SK-N-SH treated with all-trans-retinoic acid at 6 μM for 48 hours (cell line): ENCODE results near the gene KRT10.

Source experiments
- ATAC-seq: fragments of 200-7000 bp; cut with Tn5 transposase; 3 replicates; pipeline ENCODE4 v1.9.1; 2020; ENCODE audit warnings: mild to moderate bottlenecking, moderate library complexity
- ARNTL ChIP-seq: fragments of 450-650 bp; formaldehyde crosslinking; IDR thresholded peaks from 2 replicates; pipeline ENCODE4 v1.5.0; 2020; ENCODE audit warnings: low read depth, mild to moderate bottlenecking, moderate library complexity, borderline replicate concordance
- CREB5 ChIP-seq: fragments of 250-450 bp; sonication (Bioruptor Pico); IDR thresholded peaks from 2 replicates; pipeline ENCODE4 v1.5.1; 2020; ENCODE audit warnings: low read depth, mild to moderate bottlenecking, moderate library complexity
- CSDC2 ChIP-seq: fragments of 250-450 bp; sonication (Bioruptor Pico); IDR thresholded peaks from 2 replicates; pipeline ENCODE4 v1.5.0; 2020; ENCODE audit warnings: mild to moderate bottlenecking, moderate library complexity
- CSRNP3 ChIP-seq: fragments of 250-450 bp; sonication (Bioruptor Pico); IDR thresholded peaks from 2 replicates; pipeline ENCODE4 v1.5.1; 2021; ENCODE audit warnings: mild to moderate bottlenecking, moderate library complexity
- ESRRG ChIP-seq: fragments of 250-450 bp; sonication (Bioruptor Pico); IDR thresholded peaks from 2 replicates; pipeline ENCODE4 v1.6.1; 2021; ENCODE audit warnings: mild to moderate bottlenecking
- GLIS3 ChIP-seq: fragments of 250-450 bp; sonication (Bioruptor Pico); IDR thresholded peaks from 2 replicates; pipeline ENCODE4 v1.5.0; 2020; ENCODE audit warnings: mild to moderate bottlenecking, moderate library complexity
- OSR1 ChIP-seq: fragments of 250-450 bp; sonication (Bioruptor Pico); IDR thresholded peaks from 2 replicates; pipeline ENCODE4 v1.8.0; 2022; ENCODE audit warnings: moderate library complexity, mild to moderate bottlenecking, inconsistent platforms
- PPARA ChIP-seq: fragments of 250-450 bp; sonication (Bioruptor Pico); IDR thresholded peaks from 2 replicates; pipeline ENCODE4 v1.5.0; 2020; ENCODE audit warnings: mild to moderate bottlenecking, borderline replicate concordance
- RARB ChIP-seq: fragments of 250-450 bp; sonication (Bioruptor Pico); IDR thresholded peaks from 2 replicates; pipeline ENCODE4 v1.8.0; 2021; ENCODE audit warnings: mild to moderate bottlenecking, moderate library complexity
- SNAI2 ChIP-seq: fragments of 250-450 bp; sonication (Bioruptor Pico); IDR thresholded peaks from 2 replicates; pipeline ENCODE4 v1.5.0; 2020; ENCODE audit warnings: mild to moderate bottlenecking, moderate library complexity
- TCF4 ChIP-seq: fragments of 250-450 bp; sonication (Bioruptor Pico); IDR thresholded peaks from 2 replicates; pipeline ENCODE4 v1.8.0; 2021; ENCODE audit warnings: mild to moderate bottlenecking, moderate library complexity, borderline replicate concordance
- TOX ChIP-seq: fragments of 250-450 bp; sonication (Bioruptor Pico); IDR thresholded peaks from 2 replicates; pipeline ENCODE4 v1.8.0; 2021; ENCODE audit warnings: mild to moderate bottlenecking, moderate library complexity, borderline replicate concordance
- ZC3H10 ChIP-seq: fragments of 250-450 bp; sonication (Bioruptor Pico); IDR thresholded peaks from 2 replicates; pipeline ENCODE4 v1.5.1; 2021; ENCODE audit warnings: mild to moderate bottlenecking, moderate library complexity
- ZFP3 ChIP-seq: fragments of 250-450 bp; sonication (Bioruptor Pico); IDR thresholded peaks from 2 replicates; pipeline ENCODE4 v1.5.0; 2020; ENCODE audit warnings: mild to moderate bottlenecking, moderate library complexity
- ZFP30 ChIP-seq: fragments of 450-650 bp; formaldehyde crosslinking; IDR thresholded peaks from 2 replicates; pipeline ENCODE4 v1.5.0; 2022; ENCODE audit warnings: mild to moderate bottlenecking, moderate library complexity
- ZNF565 ChIP-seq: fragments of 450-650 bp; formaldehyde crosslinking; conservative IDR thresholded peaks from 2 replicates; pipeline ENCODE4 v1.5.0; 2020; ENCODE audit warnings: low read depth, mild to moderate bottlenecking, moderate library complexity
- ZNF70 ChIP-seq: fragments of 450-650 bp; formaldehyde crosslinking; IDR thresholded peaks from 2 replicates; pipeline ENCODE4 v1.5.0; 2020; ENCODE audit warnings: mild to moderate bottlenecking, moderate library complexity
- ZNF8 ChIP-seq: fragments of 450-650 bp; formaldehyde crosslinking; IDR thresholded peaks from 2 replicates; pipeline ENCODE4 v1.5.0; 2020; ENCODE audit warnings: mild to moderate bottlenecking, moderate library complexity
- TF ChIP-seq, protein P1 (sequence below): fragments of 250-450 bp; sonication (Bioruptor Pico); IDR thresholded peaks from 2 replicates; pipeline ENCODE4 v1.8.0; 2020; ENCODE audit warnings: mild to moderate bottlenecking, moderate library complexity, borderline replicate concordance

The KRT10 gene

GRCh38 chr17:40846515-40847144, 24.2 kb upstream of the KRT10 start:
- no peak for ATAC-seq
- TF ChIP-seq TCF4 (CRISPR knock-in tag) = no peak
- TF ChIP-seq ZNF565 (CRISPR knock-in tag) = no peak
- TF ChIP-seq CREB5 (CRISPR knock-in tag) = no peak
- TF ChIP-seq OSR1 = no peak
- no peak for TF ChIP-seq RARB (CRISPR knock-in tag)
- TF ChIP-seq SNAI2 (CRISPR knock-in tag) = no peak
- TF ChIP-seq CSDC2 (CRISPR knock-in tag) = no peak
- TF ChIP-seq, all 23 proteins: peak for 0

- TF ChIP-seq TOX (CRISPR knock-in tag) (no peak), SNAI2 (CRISPR knock-in tag) (no peak), ZNF8 (CRISPR knock-in tag) (no peak), ZFP30 (CRISPR knock-in tag) (no peak), ZFP3 (CRISPR knock-in tag) (no peak)
Observed at GRCh38 chr17:40844671-40845107, 22.3 kb upstream of the KRT10 start.

DNA sequence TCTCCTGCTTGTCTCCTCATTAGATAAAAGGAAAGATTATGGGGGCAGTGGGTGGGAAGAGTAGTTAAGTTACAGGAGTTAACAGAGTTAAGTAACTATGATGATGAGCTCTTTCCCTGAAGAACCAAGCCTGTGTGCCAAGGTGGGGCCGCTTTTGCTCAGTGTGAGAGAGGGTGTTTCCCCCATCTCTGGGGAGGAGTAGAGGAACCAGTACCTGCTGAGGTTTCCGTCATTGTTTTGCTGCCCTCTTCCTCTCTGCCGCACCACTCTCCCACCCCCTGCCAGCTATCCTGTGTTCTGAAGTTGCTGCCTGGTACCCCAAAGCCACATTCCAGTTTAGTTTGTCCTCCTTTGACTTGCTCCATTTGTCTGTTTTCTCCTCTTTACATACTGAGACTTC, 20.8 kb upstream of the KRT10 start:
- no peak for ATAC-seq
- no peak for TF ChIP-seq ZNF70 (CRISPR knock-in tag)
- TF ChIP-seq PPARA (CRISPR knock-in tag) = no peak
- TF ChIP-seq GLIS3 = no peak
- no peak for TF ChIP-seq TOX (CRISPR knock-in tag)
- no peak for TF ChIP-seq CSRNP3 (CRISPR knock-in tag)
- TF ChIP-seq, protein P1, sequence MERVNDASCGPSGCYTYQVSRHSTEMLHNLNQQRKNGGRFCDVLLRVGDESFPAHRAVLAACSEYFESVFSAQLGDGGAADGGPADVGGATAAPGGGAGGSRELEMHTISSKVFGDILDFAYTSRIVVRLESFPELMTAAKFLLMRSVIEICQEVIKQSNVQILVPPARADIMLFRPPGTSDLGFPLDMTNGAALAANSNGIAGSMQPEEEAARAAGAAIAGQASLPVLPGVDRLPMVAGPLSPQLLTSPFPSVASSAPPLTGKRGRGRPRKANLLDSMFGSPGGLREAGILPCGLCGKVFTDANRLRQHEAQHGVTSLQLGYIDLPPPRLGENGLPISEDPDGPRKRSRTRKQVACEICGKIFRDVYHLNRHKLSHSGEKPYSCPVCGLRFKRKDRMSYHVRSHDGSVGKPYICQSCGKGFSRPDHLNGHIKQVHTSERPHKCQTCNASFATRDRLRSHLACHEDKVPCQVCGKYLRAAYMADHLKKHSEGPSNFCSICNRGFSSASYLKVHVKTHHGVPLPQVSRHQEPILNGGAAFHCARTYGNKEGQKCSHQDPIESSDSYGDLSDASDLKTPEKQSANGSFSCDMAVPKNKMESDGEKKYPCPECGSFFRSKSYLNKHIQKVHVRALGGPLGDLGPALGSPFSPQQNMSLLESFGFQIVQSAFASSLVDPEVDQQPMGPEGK (CRISPR knock-in tag) = no peak
- no peak for TF ChIP-seq ESRRG (CRISPR knock-in tag)
- TF ChIP-seq ZC3H10 (CRISPR knock-in tag) = no peak
- no peak for TF ChIP-seq ZNF8 (CRISPR knock-in tag)
- TF ChIP-seq SNAI2 (CRISPR knock-in tag) = no peak
- no peak for TF ChIP-seq OSR1
- no peak for TF ChIP-seq ZFP3 (CRISPR knock-in tag)
- no peak for TF ChIP-seq CREB5 (CRISPR knock-in tag)
- no peak for TF ChIP-seq ARNTL (CRISPR knock-in tag)

More at GRCh38 chr17:40844671-40845107, 22.3 kb upstream of the KRT10 start:
- no peak for ATAC-seq

- TF ChIP-seq PPARA (CRISPR knock-in tag) (no peak), ZFP3 (CRISPR knock-in tag) (no peak), ARNTL (CRISPR knock-in tag) (no peak), ZNF565 (CRISPR knock-in tag) (no peak), ZFP30 (CRISPR knock-in tag) (no peak), CREB5 (CRISPR knock-in tag) (no peak), TCF4 (CRISPR knock-in tag) (no peak), TOX (CRISPR knock-in tag) (no peak), RARB (CRISPR knock-in tag) (no peak)
- TF ChIP-seq, protein P1 (CRISPR knock-in tag) = no peak
- ATAC-seq = no peak
Observed at GRCh38 chr17:40841246-40841645, 18.8 kb upstream of the KRT10 start.
